Skeletal muscle satellite cell (primary cell): ENCODE measurements around the gene PTK7.
A peak's percentile ranks its signal among the peaks of the same experiment; 100 is the strongest.
"Not testable (repeated sequence)": the region's sequence is repeated elsewhere in the genome, so short reads cannot be mapped to it uniquely, and the experiment has no call there.

Source experiments
- H3K27me3 ChIP-seq: 2 replicates; pipeline ENCODE4 v1.7.0; 2013; ENCODE audit warnings: low read length; ENCODE audit not compliant: control insufficient read depth, insufficient read depth
- H3K36me3 ChIP-seq: 2 replicates; pipeline ENCODE4 v1.7.0; 2013; ENCODE audit warnings: mild to moderate bottlenecking, control low read depth, low read length; ENCODE audit not compliant: insufficient read depth
- H3K4me1 ChIP-seq: 2 replicates; pipeline ENCODE4 v1.7.0; 2013; ENCODE audit warnings: low read length; ENCODE audit not compliant: control insufficient read depth, insufficient read depth
- H3K4me2 ChIP-seq: 2 replicates; pipeline ENCODE4 v1.7.0; 2013; ENCODE audit warnings: mild to moderate bottlenecking, low read length
- H3K4me3 ChIP-seq: 2 replicates; pipeline ENCODE4 v1.7.0; 2013; ENCODE audit warnings: low read length
- H3K9ac ChIP-seq: 2 replicates; pipeline ENCODE4 v1.7.0; 2013; ENCODE audit warnings: mild to moderate bottlenecking, low read depth, low read length, moderate library complexity
- H3K9me3 ChIP-seq: replicated peaks from 2 replicates; pipeline ENCODE4 v1.7.0; 2013; ENCODE audit warnings: mild to moderate bottlenecking, control low read depth, low read length

PTK7 gene

GRCh38 chr6:43123461-43124314, 47.6 kb downstream of the PTK7 start:
- no peaks in the 10 kb centered on the region for H3K36me3 ChIP-seq
- H3K4me2 ChIP-seq = peak overlapping the region; percentile 8
- no peak overlapping the region for H3K4me3 ChIP-seq
- no peaks in the 10 kb centered on the region for H3K27me3 ChIP-seq
- H3K9me3 ChIP-seq = no peaks in the 10 kb centered on the region
- no peak overlapping the region for H3K9ac ChIP-seq
- H3K4me1 ChIP-seq = peaks cover 64% of the 10 kb centered on the region

GRCh38 chr6:43124481-43124880, 48.4 kb downstream of the PTK7 start:
- no peak overlapping the region for H3K4me2 ChIP-seq
- no peaks in the 10 kb centered on the region for H3K27me3 ChIP-seq
- H3K9ac ChIP-seq = no peak overlapping the region
- H3K4me3 ChIP-seq = no peak overlapping the region
- H3K4me1 ChIP-seq = peaks cover 72% of the 10 kb centered on the region
- H3K36me3 ChIP-seq = no peaks in the 10 kb centered on the region
- no peaks in the 10 kb centered on the region for H3K9me3 ChIP-seq

GRCh38 chr6:43125119-43125518, 49.0 kb downstream of the PTK7 start:
- H3K4me3 ChIP-seq = no peak overlapping the region
- H3K9ac ChIP-seq = no peak overlapping the region
- H3K4me1 ChIP-seq = peaks cover 73% of the 10 kb centered on the region
- no peaks in the 10 kb centered on the region for H3K27me3 ChIP-seq
- H3K4me2 ChIP-seq = no peak overlapping the region
- H3K36me3 ChIP-seq = no peaks in the 10 kb centered on the region
- H3K9me3 ChIP-seq = no peaks in the 10 kb centered on the region

- H3K4me3 ChIP-seq = no peak overlapping the region
- no peaks in the 10 kb centered on the region for H3K9me3 ChIP-seq
- peaks cover 68% of the 10 kb centered on the region for H3K4me1 ChIP-seq
- no peaks in the 10 kb centered on the region for H3K27me3 ChIP-seq
- H3K4me2 ChIP-seq = no peak overlapping the region
- peak overlapping the region; percentile 31 for H3K9ac ChIP-seq
- H3K36me3 ChIP-seq = no peaks in the 10 kb centered on the region
These were observed 49.4 kb downstream of the PTK7 start for GRCh38 chr6:43125555-43125954.

- no peak overlapping the region for H3K4me3 ChIP-seq
- H3K9me3 ChIP-seq = no peaks in the 10 kb centered on the region
- peaks cover 53% of the 10 kb centered on the region for H3K4me1 ChIP-seq
These were observed 51.1 kb downstream of the PTK7 start for GRCh38 chr6:43127180-43127579.

GRCh38 chr6:43127877-43128276, 51.8 kb downstream of the PTK7 start:
- H3K4me3 ChIP-seq = no peak overlapping the region
- no peaks in the 10 kb centered on the region for H3K27me3 ChIP-seq
- H3K36me3 ChIP-seq = no peaks in the 10 kb centered on the region
- no peak overlapping the region for H3K9ac ChIP-seq
- H3K9me3 ChIP-seq = no peaks in the 10 kb centered on the region
- H3K4me1 ChIP-seq = peaks cover 49% of the 10 kb centered on the region
- H3K4me2 ChIP-seq = no peak overlapping the region

More at GRCh38 chr6:43127180-43127579, 51.1 kb downstream of the PTK7 start:
- no peak overlapping the region for H3K4me2 ChIP-seq
- no peaks in the 10 kb centered on the region for H3K27me3 ChIP-seq
- no peak overlapping the region for H3K9ac ChIP-seq
- no peaks in the 10 kb centered on the region for H3K36me3 ChIP-seq

- Histone ChIP-seq H3K4me1 (peaks cover 38% of the 10 kb centered on the region), H3K9ac (no peak overlapping the region), H3K9me3 (no peaks in the 10 kb centered on the region), H3K36me3 (no peaks in the 10 kb centered on the region), H3K27me3 (no peaks in the 10 kb centered on the region), H3K4me2 (peak overlapping the region; percentile 24), H3K4me3 (peak overlapping the region; percentile 1)
These were observed 52.8 kb downstream of the PTK7 start for GRCh38 chr6:43128926-43129325.

GRCh38 chr6:43129434-43130194, 53.5 kb downstream of the PTK7 start:
- Histone ChIP-seq H3K9ac (no peak overlapping the region), H3K4me2 (peak overlapping the region; percentile 24), H3K9me3 (no peaks in the 10 kb centered on the region), H3K27me3 (no peaks in the 10 kb centered on the region), H3K4me3 (no peak overlapping the region), H3K36me3 (no peaks in the 10 kb centered on the region), H3K4me1 (peaks cover 31% of the 10 kb centered on the region)

- Histone ChIP-seq H3K9me3 (no peaks in the 10 kb centered on the region), H3K4me3 (no peak overlapping the region), H3K36me3 (no peaks in the 10 kb centered on the region), H3K9ac (no peak overlapping the region), H3K4me2 (no peak overlapping the region), H3K27me3 (no peaks in the 10 kb centered on the region), H3K4me1 (peaks cover 25% of the 10 kb centered on the region)
These were observed 54.3 kb downstream of the PTK7 start for GRCh38 chr6:43130429-43130828.

- not testable (repeated sequence) for H3K9ac ChIP-seq, H3K4me2 ChIP-seq, H3K27me3 ChIP-seq, H3K36me3 ChIP-seq, H3K4me3 ChIP-seq, H3K9me3 ChIP-seq
- peaks cover 15% of the 10 kb centered on the region for H3K4me1 ChIP-seq
These were observed 55.3 kb downstream of the PTK7 start for GRCh38 chr6:43131379-43131778.

GRCh38 chr6:43138267-43138666, 62.2 kb downstream of the PTK7 start:
- no peak overlapping the region for H3K4me3 ChIP-seq
- H3K4me1 ChIP-seq = no peaks in the 10 kb centered on the region
- no peak overlapping the region for H3K4me2 ChIP-seq
- no peaks in the 10 kb centered on the region for H3K36me3 ChIP-seq
- no peaks in the 10 kb centered on the region for H3K27me3 ChIP-seq
- no peak overlapping the region for H3K9ac ChIP-seq
- H3K9me3 ChIP-seq = no peaks in the 10 kb centered on the region
